HL-60 (cell line): ENCODE measurements around the gene SPTBN5.

Experiments used
- DNase-seq, 2 experiments: peaks; one replicate each; pipeline ENCODE4 v3.0.0-alpha.2; 2010 to 2020; ENCODE audit warnings: low read depth in 1 of 2, low spot score in 1 of 2
- H3K27ac ChIP-seq: fragments of 250-450 bp; sonication (Bioruptor Pico); replicated peaks from 2 replicates; pipeline ENCODE4 v1.5.1; 2020; ENCODE audit warnings: mild to moderate bottlenecking, moderate library complexity
- H3K27me3 ChIP-seq: fragments of 250-450 bp; sonication (Bioruptor Pico); 2 replicates; pipeline ENCODE4 v1.5.1; 2021; ENCODE audit warnings: mild to moderate bottlenecking, moderate library complexity; ENCODE audit not compliant: insufficient read depth, poor library complexity, severe bottlenecking
- H3K4me3 ChIP-seq: replicated peaks from 2 replicates; pipeline ENCODE4 v1.5.1; 2011; ENCODE audit warnings: mild to moderate bottlenecking, control low read depth, low read length; ENCODE audit not compliant: insufficient read depth
- CTCF ChIP-seq: IDR thresholded peaks from one replicate; pipeline ENCODE4 v1.5.1; 2011; ENCODE audit warnings: low read length, control low read depth, inconsistent platforms; ENCODE audit not compliant: insufficient read depth
- GABPA ChIP-seq: IDR thresholded peaks from 2 replicates; pipeline ENCODE4 v1.6.1; 2012; ENCODE audit warnings: low read depth
- POLR2AphosphoS5 ChIP-seq: IDR thresholded peaks from 2 replicates; pipeline ENCODE4 v1.6.1; 2012; ENCODE audit warnings: low read depth
- REST ChIP-seq: IDR thresholded peaks from 2 replicates; pipeline ENCODE4 v1.6.1; 2012; ENCODE audit warnings: low read depth; ENCODE audit not compliant: insufficient replicate concordance
- SPI1 ChIP-seq: IDR thresholded peaks from 2 replicates; pipeline ENCODE4 v1.6.1; 2012; ENCODE audit warnings: low read depth, mild to moderate bottlenecking, borderline replicate concordance

SPTBN5 gene

GRCh38 chr15:41890050-41890690 lies 3.7 kb downstream of the SPTBN5 start:
- no peak overlapping the region for H3K4me3 ChIP-seq
- H3K27ac ChIP-seq, result no peak overlapping the region
- no peaks in the 10 kb centered on the region for H3K27me3 ChIP-seq
- no peak for DNase-seq
- TF ChIP-seq SPI1, result no peak
- TF ChIP-seq GABPA, result no peak
- TF ChIP-seq REST, result no peak
- no peak for TF ChIP-seq POLR2AphosphoS5
- TF ChIP-seq CTCF, result no peak

- no peak overlapping the region for H3K4me3 ChIP-seq
- DNase-seq, result peak; percentile 47 to 50
- H3K27ac ChIP-seq, result no peak overlapping the region
- peak; percentile 91 for TF ChIP-seq SPI1
- 0 out of 2 replicates have a peak, but pooled peaks have one; percentile 23 for TF ChIP-seq POLR2AphosphoS5
- TF ChIP-seq CTCF, result no peak
- H3K27me3 ChIP-seq, result no peaks in the 10 kb centered on the region
Measured at GRCh38 chr15:41888662-41889253, 5.1 kb downstream of the SPTBN5 start.

- H3K27me3 ChIP-seq, result no peaks in the 10 kb centered on the region
- no peak overlapping the region for H3K27ac ChIP-seq
- no peak for TF ChIP-seq SPI1
- TF ChIP-seq POLR2AphosphoS5, result no peak
- no peak for TF ChIP-seq CTCF
- no peak for TF ChIP-seq REST
- no peak for TF ChIP-seq GABPA
- no peak for DNase-seq
- no peak overlapping the region for H3K4me3 ChIP-seq
Measured at GRCh38 chr15:41887893-41888292, 6.0 kb downstream of the SPTBN5 start.
